HepG2 (cell line): ENCODE measurements around the gene IL22RA1. TPM values are rescaled to one million over a fixed set of nuclear protein-coding genes. Genes with fewer than 3 reads are reported as not detected.

Experiments used
- ARID3A ChIP-seq: IDR thresholded peaks from 2 replicates; pipeline ENCODE4 v1.6.1; 2012; ENCODE audit warnings: low read depth, low read length, improper control_type of control experiment
- GMEB1 ChIP-seq: sonication (generic); formaldehyde crosslinking; IDR thresholded peaks from 2 replicates; pipeline ENCODE4 v1.5.1; 2020; ENCODE audit warnings: missing genetic modification reagents, mild to moderate bottlenecking, borderline replicate concordance
- MAFK ChIP-seq, 2 experiments: IDR thresholded peaks in 1 of 2; conservative IDR thresholded peaks in 1 of 2; 2 replicates each; pipeline ENCODE4 v1.6.1; 2011; ENCODE audit warnings: improper control_type of control experiment in 2 of 2, low read length in 2 of 2
- NR2C2 ChIP-seq: sonication (generic); formaldehyde crosslinking; IDR thresholded peaks from 2 replicates; pipeline ENCODE4 v1.4.0; 2020; ENCODE audit warnings: missing genetic modification reagents, mild to moderate bottlenecking, moderate library complexity, borderline replicate concordance
- ONECUT2 ChIP-seq: sonication (generic); formaldehyde crosslinking; IDR thresholded peaks from 2 replicates; pipeline ENCODE4 v1.4.0; 2020; ENCODE audit warnings: missing genetic modification reagents
- REPIN1 ChIP-seq: sonication (generic); formaldehyde crosslinking; IDR thresholded peaks from 2 replicates; pipeline ENCODE4 v1.8.0; 2022; ENCODE audit warnings: missing genetic modification reagents, low read depth, mild to moderate bottlenecking, borderline replicate concordance
- SIN3B ChIP-seq: fragments of 150-350 bp; IDR thresholded peaks from 2 replicates; pipeline ENCODE4 v1.6.1; 2014; ENCODE audit warnings: low read length
- ZBTB39 ChIP-seq: sonication (generic); formaldehyde crosslinking; IDR thresholded peaks from 2 replicates; pipeline ENCODE4 v1.5.0; 2020; ENCODE audit warnings: missing genetic modification reagents
- ZNF101 ChIP-seq: sonication (generic); formaldehyde crosslinking; IDR thresholded peaks from 2 replicates; pipeline ENCODE4 v1.4.0; 2020; ENCODE audit warnings: mild to moderate bottlenecking, low read depth, missing genetic modification reagents, borderline replicate concordance
- ZNF180 ChIP-seq: sonication (generic); formaldehyde crosslinking; IDR thresholded peaks from 2 replicates; pipeline ENCODE4 v1.4.0; 2020; ENCODE audit warnings: low read depth, missing genetic modification reagents, borderline replicate concordance
- ZNF24 ChIP-seq: fragments of 450-650 bp; IDR thresholded peaks from 2 replicates; pipeline ENCODE4 v1.6.1; 2017; ENCODE audit warnings: antibody characterized with exemption, mild to moderate bottlenecking
- ZNF598 ChIP-seq: sonication (generic); formaldehyde crosslinking; IDR thresholded peaks from 2 replicates; pipeline ENCODE4 v1.5.1; 2020; ENCODE audit warnings: mild to moderate bottlenecking, missing genetic modification reagents, borderline replicate concordance
- ZNF609 ChIP-seq: sonication (generic); formaldehyde crosslinking; IDR thresholded peaks from 2 replicates; pipeline ENCODE4 v1.4.0; 2020; ENCODE audit warnings: mild to moderate bottlenecking, missing genetic modification reagents, borderline replicate concordance
- polyA plus RNA-seq, 8 experiments: library from polyadenylated mRNA; depleted of rRNA in 3 of 8; stranded (reverse) in 7 of 8; unstranded in 1 of 8; fragments of >200 nt; fragmentation: Illumina TruSeq in 4 of 8; extraction: Trizol in 4 of 8; gene quantifications; 2 replicates each; pipeline versions ENCODE4 v1.2.1 to v1.2.3, GENCODE V29; 2011 to 2016; ENCODE audit warnings: low read depth in 4 of 8, missing spikeins in 1 of 8, mixed read lengths in 1 of 8; ENCODE audit not compliant: insufficient read depth in 1 of 8
- total RNA-seq, 5 experiments: library from RNA; depleted of rRNA; stranded (reverse); fragments of >200 nt; fragmentation: Illumina TruSeq; extraction: Trizol; gene quantifications; 2 replicates each; pipeline ENCODE4 v1.2.3, GENCODE V29; 2016; ENCODE audit warnings: low read depth in 1 of 5

The IL22RA1 gene
- total and polyA plus RNA-seq, 2 of the 13 experiments (the other 11 are each of a cell fraction or from before 2014, with no cell fraction given), result 4.4 to 10.2 TPM

- TF ChIP-seq SIN3B (no peak), NR2C2 (CRISPR knock-in tag) (peak; percentile 68; the same call in 1 of the 2 replicates), REPIN1 (no peak), ONECUT2 (CRISPR knock-in tag) (0 out of 2 replicates have a peak, but pooled peaks have one; percentile 42), ZNF598 (CRISPR knock-in tag) (no peak), ZNF180 (no peak), ZNF24 (no peak), ARID3A (no peak), MAFK (conservative IDR thresholded peaks at IDR 0.05 in 1 of 2, IDR thresholded peaks at IDR 0.05 in 1 of 2; ENCODE audit: low read length in 2 of 2) (no peak), GMEB1 (CRISPR knock-in tag) (no peak), ZBTB39 (CRISPR knock-in tag) (no peak), ZNF609 (CRISPR knock-in tag) (peak; percentile 51; the same call in 1 of the 2 replicates), ZNF101 (CRISPR knock-in tag) (no peak)
Observed at GRCh38 chr1:24186993-24187790, 44.3 kb upstream of the IL22RA1 start, which contains the start of gene IFNLR1 (continued).
